GM18517 (cell line): ENCODE results near the gene TBATA.

ENCODE experiments used
- ATAC-seq: cut with Tn5 transposase; IDR thresholded peaks from one replicate; pipeline ENCODE4 v1.9.1; 2021; ENCODE audit warnings: mild to moderate bottlenecking, moderate library complexity; ENCODE audit not compliant: unreplicated experiment

Gene TBATA

DNA sequence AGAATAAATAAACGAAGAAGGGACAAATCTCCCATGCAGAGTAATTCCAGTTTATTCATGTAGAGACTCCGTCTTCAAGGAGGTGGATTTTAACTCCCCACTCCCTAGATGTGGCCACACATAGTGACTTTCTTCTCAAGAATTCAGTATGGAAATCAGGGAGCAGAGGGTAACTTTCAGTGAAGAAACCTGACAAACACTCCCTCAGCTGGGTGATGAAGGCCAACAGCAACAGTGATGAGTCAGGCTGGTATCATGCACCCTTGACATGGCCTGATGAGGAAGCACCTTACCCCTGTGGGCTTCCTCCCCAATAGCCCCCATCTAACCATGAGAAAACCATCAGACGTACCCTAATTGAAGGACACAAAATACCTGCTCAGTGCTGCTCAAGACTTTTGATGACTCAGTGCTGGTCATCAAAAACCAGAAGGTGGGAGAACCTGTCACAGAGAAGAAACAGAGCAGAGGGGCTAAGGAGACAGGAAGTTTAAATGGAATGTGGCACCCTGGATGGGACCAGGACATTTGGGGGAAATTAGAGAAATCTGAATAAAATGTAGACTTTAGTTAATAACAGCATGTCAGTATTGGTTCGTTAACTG, 62.3 kb downstream of the TBATA start:
- no peak for ATAC-seq
